ENCODE data around the gene SFTPD.
"Not testable (repeated sequence)": the region's sequence is repeated elsewhere in the genome, so short reads cannot be mapped to it uniquely, and the experiment has no call there.

SFTPD gene

DNA sequence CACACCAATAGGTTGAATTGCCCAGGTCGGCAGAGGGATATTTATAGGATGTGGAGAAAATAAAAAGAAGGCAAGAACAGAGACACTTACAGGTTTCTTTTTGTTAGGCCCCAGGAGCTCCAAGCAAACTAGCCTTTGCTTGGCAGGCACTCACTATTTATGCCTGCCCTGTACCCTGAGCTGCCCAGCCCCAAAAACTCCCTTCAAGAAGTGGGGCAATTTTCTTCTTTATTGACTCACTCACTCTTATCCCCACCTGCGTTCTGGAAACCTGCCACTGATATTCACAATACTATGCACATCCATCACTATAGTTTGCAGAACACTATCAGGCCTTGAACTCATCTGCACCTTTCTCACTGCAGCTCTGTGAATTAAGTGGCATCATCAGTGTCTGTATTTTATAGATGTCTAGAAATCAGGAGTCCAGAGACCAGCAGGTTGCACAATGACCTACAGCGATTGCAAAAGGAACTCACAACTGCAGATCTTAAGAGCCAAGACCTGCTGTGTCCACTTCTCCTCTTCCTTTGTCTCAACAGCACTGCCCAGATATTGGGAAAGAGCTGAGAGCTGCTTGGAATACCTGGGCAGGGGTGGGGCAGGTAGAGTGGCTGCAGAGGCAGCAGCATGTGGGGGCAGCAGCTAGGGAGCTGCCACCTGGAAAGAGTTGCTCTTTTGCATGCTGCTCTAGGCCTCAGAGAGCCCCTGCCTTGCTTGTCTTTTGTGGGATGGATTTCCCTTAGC is at the start of gene SFTPD:
SFTPD (minus strand) TSS at position 130 of the 747 bp plus-strand sequence. CDS start 2,446 bp downstream, outside the sequence.
- no peak for DNase-seq (ENCODE audit: low spot score)
- TF ChIP-seq, protein P1, sequence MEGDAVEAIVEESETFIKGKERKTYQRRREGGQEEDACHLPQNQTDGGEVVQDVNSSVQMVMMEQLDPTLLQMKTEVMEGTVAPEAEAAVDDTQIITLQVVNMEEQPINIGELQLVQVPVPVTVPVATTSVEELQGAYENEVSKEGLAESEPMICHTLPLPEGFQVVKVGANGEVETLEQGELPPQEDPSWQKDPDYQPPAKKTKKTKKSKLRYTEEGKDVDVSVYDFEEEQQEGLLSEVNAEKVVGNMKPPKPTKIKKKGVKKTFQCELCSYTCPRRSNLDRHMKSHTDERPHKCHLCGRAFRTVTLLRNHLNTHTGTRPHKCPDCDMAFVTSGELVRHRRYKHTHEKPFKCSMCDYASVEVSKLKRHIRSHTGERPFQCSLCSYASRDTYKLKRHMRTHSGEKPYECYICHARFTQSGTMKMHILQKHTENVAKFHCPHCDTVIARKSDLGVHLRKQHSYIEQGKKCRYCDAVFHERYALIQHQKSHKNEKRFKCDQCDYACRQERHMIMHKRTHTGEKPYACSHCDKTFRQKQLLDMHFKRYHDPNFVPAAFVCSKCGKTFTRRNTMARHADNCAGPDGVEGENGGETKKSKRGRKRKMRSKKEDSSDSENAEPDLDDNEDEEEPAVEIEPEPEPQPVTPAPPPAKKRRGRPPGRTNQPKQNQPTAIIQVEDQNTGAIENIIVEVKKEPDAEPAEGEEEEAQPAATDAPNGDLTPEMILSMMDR (IDR thresholded peaks at IDR 0.05) = no peak
- H3K4me3 ChIP-seq = no peak within 1 kb of the TSS
- H3K27ac ChIP-seq = no peak within 1 kb of the TSS

- TF ChIP-seq, protein P1 (IDR thresholded peaks at IDR 0.05) = no peak
- no peak overlapping the region for H3K4me3 ChIP-seq
- DNase-seq (ENCODE audit: low spot score) = no peak
- no peak overlapping the region for H3K27ac ChIP-seq
Observed at GRCh38 chr10:79995979-79996634, 47.2 kb upstream of the SFTPD start.

GRCh38 chr10:79994556-79994955 is 45.7 kb upstream of the SFTPD start:
- TF ChIP-seq, protein P1 (IDR thresholded peaks at IDR 0.05) = no peak
- no peak for DNase-seq (ENCODE audit: low spot score)
- no peak overlapping the region for H3K4me3 ChIP-seq
- H3K27ac ChIP-seq = no peak overlapping the region

GRCh38 chr10:79988199-79988598 is 39.3 kb upstream of the SFTPD start:
- not testable (repeated sequence) for H3K4me3 ChIP-seq; DNase-seq (ENCODE audit: low spot score); H3K27ac ChIP-seq

- not testable (repeated sequence) for DNase-seq (ENCODE audit: low spot score); H3K27ac ChIP-seq; H3K4me3 ChIP-seq
Observed at GRCh38 chr10:79986661-79987060, 37.8 kb upstream of the SFTPD start.

DNA sequence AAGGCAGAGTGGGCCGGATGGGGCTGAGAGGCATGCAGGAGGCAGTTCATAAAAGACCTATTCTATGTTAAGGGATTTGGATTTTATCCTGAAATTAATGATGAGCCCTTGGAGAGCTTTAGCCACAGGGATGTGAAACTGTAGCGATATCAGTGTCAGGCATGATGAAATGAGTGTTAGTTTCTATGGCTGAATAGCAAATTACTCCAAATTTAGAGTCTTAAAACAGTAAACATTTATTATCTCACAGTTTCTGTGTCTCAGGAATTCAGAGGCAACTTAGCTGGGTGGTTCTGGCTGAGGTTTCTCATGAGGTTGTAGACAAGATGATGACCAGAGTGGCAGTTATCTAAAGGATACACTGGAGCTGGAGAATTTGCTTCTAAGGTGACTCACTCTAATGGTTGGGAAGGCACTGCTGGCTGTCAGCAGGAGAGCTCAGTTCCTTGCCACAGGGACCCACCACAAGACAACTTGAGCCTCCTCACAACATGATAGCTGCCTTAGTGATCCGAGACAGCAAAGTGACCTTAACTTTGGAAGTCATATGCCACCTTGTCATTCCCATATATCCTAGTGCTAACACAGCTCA is 36.7 kb upstream of the SFTPD start:
- no peak for DNase-seq (ENCODE audit: low spot score)
- no peak overlapping the region for H3K27ac ChIP-seq
- TF ChIP-seq, protein P1 (IDR thresholded peaks at IDR 0.05) = no peak
- no peak overlapping the region for H3K4me3 ChIP-seq

- TF ChIP-seq, protein P1 (IDR thresholded peaks at IDR 0.05) = no peak
- DNase-seq (ENCODE audit: low spot score) = no peak
- no peak overlapping the region for H3K4me3 ChIP-seq
- no peak overlapping the region for H3K27ac ChIP-seq
Observed at GRCh38 chr10:79984851-79985250, 35.9 kb upstream of the SFTPD start.

Measured in coronary artery (tissue), 2 donors.